ENCODE results near the gene HSD17B11.

GRCh38 chr4:87416965-87417364 is 26.0 kb upstream of the HSD17B11 start:
- no peak for TF ChIP-seq CTCF (IDR thresholded peaks at IDR 0.05)
- no peak for TF ChIP-seq POLR2A (IDR thresholded peaks at IDR 0.05)
